CD4-positive, alpha-beta T cell treated with Interferon gamma for 1 hour (primary cell): ENCODE results near the gene SAC3D1.
"Not testable (repeated sequence)": the region's sequence is repeated elsewhere in the genome, so short reads cannot be mapped to it uniquely, and the experiment has no call there.

Source experiments
- DNase-seq: peaks from one replicate; pipeline ENCODE4 v3.0.0-alpha.2; 2020

The SAC3D1 gene

GRCh38 chr11:65040847-65041622 is at the start of gene SAC3D1:
Gene SAC3D1 (plus strand): TSS chr11:65041210. CDS start chr11:65041293, 83 bp downstream.
- DNase-seq = peak; percentile 89

- no peak for DNase-seq
Observed at GRCh38 chr11:64994318-64994717, 46.7 kb upstream of the SAC3D1 start.

- DNase-seq = no peak
Observed at GRCh38 chr11:64996327-64996709, 44.7 kb upstream of the SAC3D1 start.

- peak; percentile 72 for DNase-seq
Observed at GRCh38 chr11:64996710-64997380, 44.2 kb upstream of the SAC3D1 start, which contains the start of gene BATF2. Gene BATF2 (minus strand): TSS chr11:64996971. CDS start chr11:64996914, 57 bp downstream.

- DNase-seq = no peak
Observed at GRCh38 chr11:64998141-64998540, 42.9 kb upstream of the SAC3D1 start.

- DNase-seq = no peak
Observed at GRCh38 chr11:64998690-64999431, 42.1 kb upstream of the SAC3D1 start.

- no peak for DNase-seq
Observed at GRCh38 chr11:64999478-64999877, 41.5 kb upstream of the SAC3D1 start.

- no peak for DNase-seq
Observed at GRCh38 chr11:65002706-65003105, 38.3 kb upstream of the SAC3D1 start.

GRCh38 chr11:65003282-65003681 is 37.7 kb upstream of the SAC3D1 start:
- no peak for DNase-seq

- not testable (repeated sequence) for DNase-seq
Observed at GRCh38 chr11:65003968-65004367, 37.0 kb upstream of the SAC3D1 start.

- no peak for DNase-seq
Observed at GRCh38 chr11:65008016-65008415, 33.0 kb upstream of the SAC3D1 start.

- no peak for DNase-seq
Observed at GRCh38 chr11:65008873-65009272, 32.1 kb upstream of the SAC3D1 start.

GRCh38 chr11:65013130-65013887 is 27.7 kb upstream of the SAC3D1 start:
- peak; percentile 90 for DNase-seq

- DNase-seq = peak; percentile 88
Observed at GRCh38 chr11:65013888-65014725, 26.9 kb upstream of the SAC3D1 start, which contains the start of gene ARL2. Gene ARL2 (plus strand): TSS chr11:65014160. CDS start chr11:65014208, 48 bp downstream.

GRCh38 chr11:65014726-65015227 is 26.2 kb upstream of the SAC3D1 start:
- DNase-seq = no peak

- DNase-seq = no peak
Observed at GRCh38 chr11:65016705-65017104, 24.3 kb upstream of the SAC3D1 start.

- DNase-seq = no peak
Observed at GRCh38 chr11:65017937-65018336, 23.1 kb upstream of the SAC3D1 start.

GRCh38 chr11:65019824-65020223 is 21.2 kb upstream of the SAC3D1 start:
- no peak for DNase-seq

- no peak for DNase-seq
Observed at GRCh38 chr11:65021003-65021402, 20.0 kb upstream of the SAC3D1 start.

- DNase-seq = no peak
Observed at GRCh38 chr11:65021509-65021908, 19.5 kb upstream of the SAC3D1 start.

- not testable (repeated sequence) for DNase-seq
Observed at GRCh38 chr11:65023502-65023901, 17.5 kb upstream of the SAC3D1 start.
